ENCODE data around the gene AWAT2.

GRCh38 chrX:70089604-70090297 lies 40.0 kb upstream of the AWAT2 start:
- TF ChIP-seq POLR2A (IDR thresholded peaks at IDR 0.05) (no peak), CTCF (IDR thresholded peaks at IDR 0.05) (no peak)

Data from esophagus squamous epithelium (tissue), 4 donors.